Fibroblast of pulmonary artery (primary cell): ENCODE measurements around the gene CACNB3.
A peak's percentile ranks its signal among the peaks of the same experiment; 100 is the strongest.
"Not testable (repeated sequence)": the region's sequence is repeated elsewhere in the genome, so short reads cannot be mapped to it uniquely, and the experiment has no call there.

Experiments
- DNase-seq: peaks from one replicate; pipeline ENCODE4 v3.0.0-alpha.2; 2010; ENCODE audit warnings: low read depth
- H3K4me3 ChIP-seq: replicated peaks from 2 replicates; pipeline ENCODE4 v1.5.1; 2011; ENCODE audit warnings: low read depth, mild to moderate bottlenecking, control low read depth, low read length, moderate library complexity
- CTCF ChIP-seq: IDR thresholded peaks from 2 replicates; pipeline ENCODE4 v1.5.1; 2011; ENCODE audit warnings: mild to moderate bottlenecking, control low read depth, low read length, inconsistent platforms; ENCODE audit errors: missing control alignments

Gene CACNB3

GRCh38 chr12:48865281-48866051 lies 47.2 kb downstream of the CACNB3 start, which contains the start of gene RND1:
RND1 (minus strand) TSS chr12:48865870; CDS start chr12:48865767, 103 bp downstream.
- no peak for TF ChIP-seq CTCF
- peak; percentile 94 for DNase-seq
- peak within 1 kb of the TSS; percentile 69 for H3K4me3 ChIP-seq

GRCh38 chr12:48866052-48866711 lies 47.9 kb downstream of the CACNB3 start:
- TF ChIP-seq CTCF = no peak
- H3K4me3 ChIP-seq = peak overlapping the region; percentile 69
- no peak for DNase-seq

GRCh38 chr12:48868451-48868850 lies 50.2 kb downstream of the CACNB3 start:
- TF ChIP-seq CTCF = no peak
- no peak overlapping the region for H3K4me3 ChIP-seq
- DNase-seq = no peak

- DNase-seq = no peak
- TF ChIP-seq CTCF = no peak
- no peak overlapping the region for H3K4me3 ChIP-seq
Observed at GRCh38 chr12:48869191-48869590, 50.9 kb downstream of the CACNB3 start.

- no peak overlapping the region for H3K4me3 ChIP-seq
- no peak for TF ChIP-seq CTCF
- DNase-seq = no peak
Observed at GRCh38 chr12:48873096-48873495, 54.8 kb downstream of the CACNB3 start.

GRCh38 chr12:48873534-48873933 lies 55.2 kb downstream of the CACNB3 start:
- DNase-seq = not testable (repeated sequence)

GRCh38 chr12:48875944-48876515 lies 57.7 kb downstream of the CACNB3 start:
- DNase-seq = no peak
- H3K4me3 ChIP-seq = no peak overlapping the region
- TF ChIP-seq CTCF = no peak

More at GRCh38 chr12:48873534-48873933, 55.2 kb downstream of the CACNB3 start:
- H3K4me3 ChIP-seq = not testable (repeated sequence)
